HG02943 (cell line): ENCODE results near the gene FCRL1.

ENCODE experiments used
- ATAC-seq: cut with Tn5 transposase; IDR thresholded peaks from one replicate; pipeline ENCODE4 v1.9.1; 2021; ENCODE audit warnings: mild to moderate bottlenecking, low read depth, moderate library complexity; ENCODE audit not compliant: unreplicated experiment

FCRL1 gene, protein sequence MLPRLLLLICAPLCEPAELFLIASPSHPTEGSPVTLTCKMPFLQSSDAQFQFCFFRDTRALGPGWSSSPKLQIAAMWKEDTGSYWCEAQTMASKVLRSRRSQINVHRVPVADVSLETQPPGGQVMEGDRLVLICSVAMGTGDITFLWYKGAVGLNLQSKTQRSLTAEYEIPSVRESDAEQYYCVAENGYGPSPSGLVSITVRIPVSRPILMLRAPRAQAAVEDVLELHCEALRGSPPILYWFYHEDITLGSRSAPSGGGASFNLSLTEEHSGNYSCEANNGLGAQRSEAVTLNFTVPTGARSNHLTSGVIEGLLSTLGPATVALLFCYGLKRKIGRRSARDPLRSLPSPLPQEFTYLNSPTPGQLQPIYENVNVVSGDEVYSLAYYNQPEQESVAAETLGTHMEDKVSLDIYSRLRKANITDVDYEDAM

DNA sequence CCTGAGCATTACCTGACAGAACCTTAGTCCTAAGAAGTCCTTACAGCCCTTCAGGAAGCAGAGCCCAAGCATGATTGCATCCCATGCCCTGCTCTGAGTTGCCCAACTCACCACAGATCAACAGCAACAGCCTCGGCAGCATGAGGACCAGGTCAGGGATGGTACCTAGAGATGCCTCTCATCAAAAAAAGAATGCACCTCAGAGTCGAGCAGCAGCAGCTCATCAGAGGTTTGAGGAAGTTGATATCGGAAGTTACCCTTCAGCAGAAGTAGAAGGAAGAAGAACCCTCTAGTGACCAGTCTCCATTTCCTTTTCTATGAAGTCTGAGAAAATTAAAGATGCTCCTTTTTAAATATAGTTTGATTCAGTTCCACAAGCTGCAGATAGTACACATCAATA is at the start of gene FCRL1:
FCRL1 (minus strand) TSS at position 225 of the 400 bp plus-strand sequence; CDS start at position 142, 83 bp downstream.
- no peak for ATAC-seq

DNA sequence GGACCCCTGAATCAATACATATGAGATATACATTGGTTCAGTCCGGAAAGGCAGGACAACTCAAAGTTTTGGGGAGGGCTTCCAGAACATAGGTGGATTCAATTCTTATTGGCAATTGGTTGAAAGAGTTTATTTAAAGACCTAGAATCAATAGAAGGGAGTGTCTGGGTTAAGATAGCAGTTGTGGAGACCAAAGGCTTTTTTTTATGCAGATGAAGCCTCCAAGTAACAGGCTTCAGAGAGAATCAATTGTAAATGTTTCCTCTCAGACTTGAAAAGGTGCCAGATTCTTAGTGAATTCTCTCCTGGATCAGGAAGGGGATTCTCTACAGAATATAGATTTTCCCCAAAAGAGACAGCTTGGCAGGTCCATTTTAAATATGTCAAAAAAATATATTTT is 48.7 kb upstream of the FCRL1 start:
- no peak for ATAC-seq

DNA sequence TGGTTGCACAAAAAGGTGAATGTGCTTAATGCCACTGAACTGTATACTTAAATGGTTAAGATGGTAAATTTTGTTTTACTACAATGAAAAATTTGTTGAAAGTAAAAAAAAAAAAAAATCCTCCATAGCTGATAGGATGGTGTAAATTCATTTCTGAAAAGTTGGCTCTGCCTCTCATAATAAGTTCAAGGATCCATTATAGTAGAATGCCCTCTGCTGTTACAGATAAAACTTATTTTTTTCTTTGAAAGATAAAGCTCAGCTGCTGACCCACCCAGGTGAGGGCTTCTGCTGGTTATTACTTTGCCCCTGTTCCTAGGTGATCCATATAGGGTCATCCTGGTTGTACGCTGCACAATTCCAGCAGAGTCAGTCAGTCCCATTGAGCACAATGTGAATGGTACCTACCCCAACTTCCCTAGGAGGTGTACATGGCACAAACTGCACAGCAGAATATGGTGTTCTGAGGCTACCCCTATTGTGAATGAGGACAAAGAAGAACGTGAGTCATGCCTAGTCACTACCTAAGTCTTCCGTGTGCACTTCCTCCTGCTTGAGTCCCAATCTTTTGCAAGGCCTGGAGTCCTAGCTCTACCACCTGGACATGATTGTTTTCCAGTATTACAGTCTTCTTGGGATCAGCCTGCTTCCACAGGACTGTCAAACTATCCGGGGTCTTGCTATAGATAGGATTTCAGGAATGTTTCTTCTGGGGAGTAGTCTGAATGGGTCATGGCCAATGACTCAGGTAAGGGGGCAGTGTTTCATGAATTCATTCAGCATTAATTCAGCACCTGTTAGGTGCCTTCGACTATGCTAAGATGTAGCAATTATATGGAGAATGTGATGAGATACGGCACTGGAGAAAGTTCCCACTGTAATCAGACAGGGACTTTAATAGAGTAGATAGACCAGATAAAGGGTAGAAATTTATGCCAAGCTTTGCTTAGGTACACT is 42.5 kb upstream of the FCRL1 start:
- no peak for ATAC-seq

DNA sequence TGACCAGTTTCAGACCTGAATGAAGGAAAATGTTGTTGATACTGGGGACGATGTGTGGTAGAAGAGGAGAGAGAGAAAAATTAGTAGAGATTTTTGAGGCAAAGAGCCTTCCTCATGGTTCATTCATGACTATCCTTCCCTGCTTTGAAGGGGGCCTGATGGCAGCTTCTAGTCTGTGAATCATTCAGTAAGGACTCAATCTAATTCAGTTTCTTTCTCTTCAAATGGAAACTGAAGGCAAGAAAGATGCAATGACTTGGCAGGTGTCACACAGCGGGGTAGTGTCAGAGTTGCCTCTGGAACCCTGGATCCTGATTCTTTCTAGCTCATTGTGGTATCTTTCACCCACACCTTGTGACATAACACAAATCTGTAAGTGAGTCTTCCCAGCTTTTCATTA is 36.6 kb upstream of the FCRL1 start:
- no peak for ATAC-seq

DNA sequence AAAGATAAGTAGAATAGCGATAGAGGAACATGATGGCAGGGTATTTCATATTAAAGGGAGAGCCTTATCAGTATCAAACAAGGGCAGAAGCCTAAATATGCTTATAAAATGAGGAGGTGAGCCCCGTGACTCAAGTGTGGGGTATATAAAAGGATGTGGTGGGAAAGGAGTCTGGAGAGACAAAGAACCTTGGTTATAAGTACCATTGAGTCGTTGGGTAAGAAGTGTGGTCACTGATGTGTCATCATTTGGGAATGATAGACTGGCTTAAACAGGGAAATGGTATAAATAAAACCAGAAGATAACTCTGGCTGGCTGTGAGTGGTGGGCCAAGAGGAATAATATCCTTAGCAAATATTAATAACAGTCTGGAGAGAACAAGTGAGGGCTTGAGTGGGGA is 32.6 kb upstream of the FCRL1 start:
- no peak for ATAC-seq

DNA sequence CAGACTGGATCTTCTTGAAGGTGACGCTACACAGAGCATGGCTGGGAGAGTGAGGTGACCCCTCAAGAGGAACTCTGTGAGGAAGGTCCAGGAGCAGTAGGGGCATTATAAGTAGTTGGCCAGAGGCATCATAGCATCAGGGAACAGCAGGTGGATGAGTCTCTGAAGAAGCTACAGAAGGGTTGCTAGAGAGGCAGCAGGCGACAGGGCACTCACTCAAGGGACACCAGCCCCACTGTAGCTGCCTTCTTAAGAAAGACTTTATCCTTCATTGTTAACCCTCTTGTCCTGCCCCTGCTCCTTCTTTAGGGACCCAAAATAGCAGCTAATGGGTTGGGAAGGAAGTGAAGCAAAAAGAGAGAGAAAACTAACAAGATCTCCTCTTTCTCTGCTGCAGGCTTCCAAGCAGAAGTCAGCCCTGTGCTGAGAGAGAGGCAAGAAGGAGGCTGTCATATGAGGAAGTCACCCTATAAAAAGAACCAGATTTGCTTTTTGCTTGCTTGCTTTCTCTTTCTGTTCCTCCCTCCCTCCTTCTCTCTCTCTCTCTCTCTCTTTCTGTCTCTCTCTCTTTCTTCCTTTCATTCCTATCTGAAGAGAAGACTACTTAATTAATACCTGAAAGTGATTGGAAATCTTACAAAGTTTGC is 29.4 kb upstream of the FCRL1 start:
- ATAC-seq = no peak

DNA sequence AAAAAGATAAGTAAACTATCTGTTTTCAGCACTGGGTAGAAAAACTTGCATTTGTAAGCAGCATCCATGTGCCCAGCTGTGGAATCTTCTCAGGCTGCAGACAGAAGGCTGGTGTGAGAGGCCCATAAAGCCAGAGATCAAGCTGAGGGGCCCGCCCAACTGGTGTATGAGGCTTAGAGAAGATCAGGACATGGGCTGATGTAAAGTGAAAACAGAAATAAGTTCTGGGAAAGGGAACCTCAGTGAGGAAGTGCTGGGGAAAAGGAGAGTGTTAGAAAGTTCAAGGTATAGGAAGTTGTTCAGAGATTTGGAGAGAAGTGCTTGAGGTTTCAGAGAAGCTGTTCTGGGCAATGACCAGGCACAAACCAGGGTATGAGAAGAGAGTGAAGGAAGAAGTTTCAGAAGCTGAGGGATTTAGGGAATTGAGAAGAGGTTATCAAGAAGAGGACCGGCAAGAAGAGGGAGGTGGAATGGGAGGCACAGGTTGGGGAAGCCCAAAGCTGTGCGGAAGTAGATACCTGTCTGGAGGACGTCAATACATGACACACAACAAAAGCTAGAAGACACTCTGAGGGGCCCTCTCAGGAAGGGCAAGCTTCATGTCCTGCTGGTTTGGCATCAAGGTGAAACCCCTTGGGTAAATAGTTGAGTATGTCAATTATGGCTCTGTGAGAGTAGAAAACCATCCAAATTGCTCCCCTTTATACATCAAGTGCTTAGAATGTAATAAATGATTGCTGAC is 24.3 kb upstream of the FCRL1 start:
- no peak for ATAC-seq

DNA sequence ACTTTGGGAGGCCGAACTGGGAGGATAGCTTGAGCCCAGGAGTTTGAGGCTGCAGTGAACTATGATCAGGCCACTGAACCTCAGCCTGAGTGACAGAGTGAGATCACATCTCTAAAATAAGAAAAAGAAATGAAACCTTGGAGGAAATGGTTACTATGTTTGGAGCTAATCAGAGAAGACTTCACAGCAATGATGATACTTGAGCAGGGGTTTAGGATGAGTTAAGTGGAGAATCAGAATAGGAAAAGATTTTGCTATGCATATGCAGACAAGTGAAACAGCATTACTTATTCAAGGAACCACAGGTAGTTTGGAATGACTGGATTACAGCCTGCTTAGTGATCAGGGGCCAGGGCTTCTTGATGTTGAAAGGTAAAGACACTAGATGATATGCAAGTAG is 23.0 kb upstream of the FCRL1 start:
- no peak for ATAC-seq

DNA sequence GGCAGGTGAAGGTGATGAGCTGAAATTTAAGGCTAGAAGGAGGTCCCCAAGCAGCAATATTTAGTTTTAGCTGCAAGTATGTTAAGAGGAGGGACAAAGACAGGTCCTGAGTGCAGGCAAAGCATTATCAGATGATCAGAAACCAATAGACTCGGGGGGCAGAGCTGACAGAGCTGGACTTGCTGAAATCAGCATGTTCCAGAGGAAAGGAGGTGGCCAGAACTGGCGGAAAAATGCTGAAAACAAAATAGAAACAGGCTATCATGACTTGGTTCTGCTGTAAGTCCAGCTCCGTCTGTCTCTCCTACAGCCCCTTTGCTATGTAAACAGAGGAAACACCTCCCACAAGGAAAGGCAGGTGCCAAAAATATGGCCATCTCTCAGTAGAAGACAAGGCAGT is 21.8 kb upstream of the FCRL1 start, which contains the start of gene CD5L:
CD5L (minus strand) TSS at position 101 of the 400 bp plus-strand sequence. CDS start 107 bp downstream, outside the sequence.
- ATAC-seq = no peak

DNA sequence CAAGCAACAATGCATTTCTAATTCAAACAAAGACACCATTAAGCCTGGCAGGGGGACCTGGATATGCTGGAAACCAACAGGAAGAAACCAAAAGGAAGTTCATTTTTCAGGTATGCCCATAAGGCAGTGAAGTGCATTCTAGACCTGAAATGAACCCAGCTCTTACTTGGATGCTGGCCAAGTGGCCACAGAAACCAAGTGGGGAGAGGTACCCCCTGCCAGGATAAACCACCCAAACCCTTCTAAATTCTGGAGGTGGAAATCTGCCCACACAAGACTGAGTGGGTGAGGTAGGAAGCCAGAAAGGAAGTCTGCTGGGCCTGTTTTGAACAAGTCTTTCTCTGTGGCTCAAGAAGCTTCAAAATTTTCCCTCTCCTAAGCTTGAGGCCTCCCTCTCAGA is 19.0 kb upstream of the FCRL1 start:
- ATAC-seq = no peak

DNA sequence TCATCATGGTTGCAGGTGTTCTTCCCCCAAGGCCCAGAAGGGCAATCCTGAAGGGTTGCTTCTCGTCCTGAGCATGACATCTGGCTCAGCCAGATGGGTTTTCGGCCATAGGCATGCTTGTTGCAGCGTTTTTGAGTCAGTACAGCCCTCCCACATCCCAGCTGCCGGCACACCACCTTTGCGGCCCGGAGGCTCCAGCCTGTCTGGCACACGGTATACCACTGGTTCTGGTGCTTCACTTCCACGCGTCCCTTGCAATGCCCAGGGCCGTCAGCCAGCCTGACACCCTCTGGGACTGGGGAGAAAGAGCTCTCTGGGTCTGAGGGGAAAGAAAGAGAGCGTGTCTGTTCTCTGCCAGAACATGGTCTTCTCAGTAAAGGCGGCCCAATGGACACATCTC is 14.5 kb upstream of the FCRL1 start:
- ATAC-seq = no peak

DNA sequence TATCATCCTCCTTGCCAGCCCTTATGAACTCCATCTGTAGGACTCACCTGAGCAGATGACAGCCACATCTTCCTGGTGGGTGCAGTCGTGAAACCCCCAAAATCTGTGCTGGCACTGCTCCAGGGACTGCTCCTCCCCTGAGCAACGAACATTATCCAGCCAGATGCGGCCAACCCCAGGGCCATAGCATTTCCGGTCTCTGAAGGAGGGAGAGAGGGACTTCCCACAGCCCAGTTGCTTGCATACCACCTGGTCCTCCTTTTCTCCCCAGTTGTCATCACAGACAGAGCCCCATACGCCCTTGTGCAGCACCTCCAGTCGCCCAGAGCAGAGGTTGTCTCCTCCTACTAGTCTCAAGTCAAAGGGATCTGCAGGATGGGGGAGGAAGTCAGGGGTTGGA is 13.2 kb upstream of the FCRL1 start:
- ATAC-seq = no peak

DNA sequence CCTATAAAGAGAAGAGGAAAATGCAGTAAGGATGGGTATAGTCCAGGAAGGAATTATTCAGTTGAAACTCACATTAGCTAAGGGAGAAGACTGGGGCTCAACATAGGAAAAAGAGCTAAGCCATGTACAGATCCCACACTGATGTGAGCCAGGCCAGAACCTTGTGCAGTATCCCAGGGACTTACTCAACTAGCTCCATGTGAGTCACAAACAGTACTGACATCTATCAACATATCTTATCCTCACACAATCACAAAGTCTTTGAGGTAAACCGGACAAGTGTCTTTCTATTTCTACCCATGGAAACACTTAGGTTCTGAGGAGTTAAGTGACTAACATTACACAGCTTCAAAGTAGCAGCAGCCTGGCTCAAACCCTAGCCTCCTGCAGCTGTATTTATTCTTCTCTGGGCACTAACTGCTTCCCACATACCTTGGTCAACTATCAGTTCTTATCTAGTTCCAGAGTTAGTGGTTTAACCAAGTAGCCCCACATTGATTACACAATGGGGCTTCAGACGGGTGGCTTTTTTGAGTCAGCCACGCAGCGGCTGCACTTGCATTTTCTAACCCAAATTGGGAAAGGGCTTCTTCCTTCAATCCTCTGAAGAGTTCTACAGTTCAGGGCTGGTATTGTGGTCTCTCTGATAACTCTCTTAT is 12.2 kb upstream of the FCRL1 start:
- no peak for ATAC-seq

DNA sequence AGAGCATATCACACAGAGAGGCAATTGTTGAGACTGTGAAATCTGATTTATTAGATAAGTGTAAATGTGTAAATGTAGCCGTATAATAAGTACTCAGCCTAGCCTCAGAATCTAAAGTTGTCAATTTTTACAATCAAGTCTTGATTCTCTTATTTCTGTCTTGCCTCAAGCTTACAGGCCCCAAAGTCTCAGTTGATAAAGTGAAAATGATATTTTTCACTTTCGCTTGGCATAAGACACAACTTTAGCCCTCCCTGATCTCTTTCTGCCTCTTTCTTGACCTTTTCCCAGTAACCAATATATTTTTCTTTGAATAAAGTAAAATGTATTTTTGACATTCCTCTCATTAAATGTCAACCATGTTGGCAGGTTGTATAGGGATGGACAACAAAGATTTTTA is 11.0 kb upstream of the FCRL1 start:
- ATAC-seq = no peak

DNA sequence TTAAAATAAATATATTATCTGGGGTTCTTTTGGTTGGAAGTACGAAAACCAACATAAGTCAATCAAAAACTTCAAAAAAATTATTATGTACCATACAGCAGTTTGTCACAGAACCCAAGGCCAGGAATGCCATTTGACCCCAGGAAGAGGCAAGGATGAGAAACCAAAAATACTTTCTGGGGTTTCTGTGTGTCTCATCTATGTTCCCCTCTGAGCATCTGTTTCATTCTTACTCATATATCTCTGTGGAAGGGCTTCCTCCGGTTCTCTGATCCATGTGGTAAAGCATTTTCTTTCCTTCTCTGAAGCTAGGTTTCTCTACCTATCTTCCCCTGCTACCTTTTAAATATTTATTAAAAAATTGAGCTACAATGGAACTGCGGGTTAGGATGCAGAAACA is 9.8 kb upstream of the FCRL1 start:
- no peak for ATAC-seq

DNA sequence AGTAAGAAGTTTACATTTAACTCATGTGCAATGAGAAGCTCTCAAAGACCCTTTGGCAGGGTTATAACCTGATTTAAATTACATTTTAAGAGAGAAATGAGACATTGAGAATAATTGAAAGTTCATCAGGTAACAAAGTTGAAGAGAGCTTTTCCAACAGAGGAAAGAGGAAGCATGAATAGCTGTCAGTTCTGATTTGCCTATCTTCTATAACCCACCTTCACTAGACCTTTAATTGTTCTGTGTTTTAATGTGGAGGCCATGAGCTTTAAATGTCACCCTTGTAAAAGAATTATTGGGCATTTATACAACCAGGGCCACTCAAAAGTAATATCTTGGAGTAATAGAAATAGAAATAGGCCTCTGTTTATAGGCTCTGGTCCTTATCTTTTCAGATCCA is 9.3 kb upstream of the FCRL1 start:
- no peak for ATAC-seq

DNA sequence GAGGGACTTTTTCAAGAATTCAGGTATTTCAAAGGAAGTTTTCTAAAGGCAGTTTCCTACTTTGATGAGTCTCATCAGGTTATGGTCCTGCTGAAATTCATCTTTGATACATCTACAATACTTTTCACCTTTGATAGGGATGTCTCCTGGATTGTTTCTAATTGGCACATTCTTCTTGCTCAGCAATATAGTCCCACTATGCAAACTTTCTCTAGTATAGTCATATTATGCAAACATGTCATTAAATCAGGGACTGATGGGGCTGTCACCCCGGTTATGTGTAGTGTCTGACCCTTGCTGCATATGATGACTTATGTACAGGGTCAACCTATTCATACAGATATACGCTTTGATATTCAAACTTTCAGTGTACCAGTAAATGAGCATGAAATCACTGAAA is 379 bp upstream of the FCRL1 start:
- ATAC-seq = no peak

DNA sequence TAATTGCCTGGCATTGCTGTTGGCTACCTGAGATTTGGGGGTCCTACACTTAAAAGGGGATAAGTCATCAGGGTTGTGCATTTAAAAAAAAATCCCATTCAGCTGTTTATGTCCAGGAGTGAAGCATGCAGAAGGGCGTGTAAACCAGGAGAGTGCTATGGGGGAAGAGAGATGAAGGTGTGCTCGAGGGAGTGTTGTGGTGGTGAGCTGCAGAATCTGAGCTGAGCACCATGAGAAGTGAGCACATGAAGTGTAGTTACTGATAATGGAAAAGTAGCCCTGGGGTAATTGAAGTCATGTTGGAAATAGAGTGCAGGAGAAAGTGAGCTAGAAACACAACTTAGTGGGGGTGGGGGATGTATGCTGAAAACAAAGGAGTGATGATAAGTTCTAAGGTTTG is 705 bp downstream of the FCRL1 start:
- no peak for ATAC-seq

DNA sequence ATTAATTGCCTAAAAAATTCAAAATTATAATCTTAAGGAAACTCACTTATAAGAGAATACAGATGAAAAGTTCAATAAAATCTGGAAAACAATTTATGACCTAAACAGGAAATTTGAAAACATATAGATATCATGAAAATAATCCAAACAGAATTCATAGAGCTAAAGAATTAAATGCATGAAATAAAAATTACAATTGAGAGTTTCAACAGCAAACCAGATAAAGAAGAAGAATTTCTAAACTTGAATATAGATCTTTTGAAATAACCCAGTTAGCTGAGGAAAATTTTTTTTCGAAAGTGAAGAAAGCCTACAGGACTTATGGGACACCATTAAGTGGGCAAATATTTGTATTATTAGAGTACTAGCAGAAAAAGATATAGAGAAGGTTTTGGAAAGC is 6.7 kb downstream of the FCRL1 start:
- ATAC-seq = no peak
